Renal pelvis (tissue), 4 donors: ENCODE measurements around the gene MEPCE. TPM values are rescaled to one million over a fixed set of nuclear protein-coding genes. Genes with fewer than 3 reads are reported as not detected.
"Not testable (repeated sequence)": the region's sequence is repeated elsewhere in the genome, so short reads cannot be mapped to it uniquely, and the experiment has no call there.

Source experiments
- DNase-seq: peaks from one replicate; pipeline ENCODE4 v3.0.0-alpha.2; 2013
- polyA plus RNA-seq, 3 donors: library from polyadenylated mRNA; unstranded; fragments of 120-200 nt; gene quantifications; one replicate each; pipeline ENCODE4 v1.2.1, GENCODE V29; 2013; ENCODE audit not compliant: insufficient read length in 3 of 3

Gene MEPCE
- polyA plus RNA-seq, 3 donors, result 55.0 to 63.4 (median 62.5) TPM

DNA sequence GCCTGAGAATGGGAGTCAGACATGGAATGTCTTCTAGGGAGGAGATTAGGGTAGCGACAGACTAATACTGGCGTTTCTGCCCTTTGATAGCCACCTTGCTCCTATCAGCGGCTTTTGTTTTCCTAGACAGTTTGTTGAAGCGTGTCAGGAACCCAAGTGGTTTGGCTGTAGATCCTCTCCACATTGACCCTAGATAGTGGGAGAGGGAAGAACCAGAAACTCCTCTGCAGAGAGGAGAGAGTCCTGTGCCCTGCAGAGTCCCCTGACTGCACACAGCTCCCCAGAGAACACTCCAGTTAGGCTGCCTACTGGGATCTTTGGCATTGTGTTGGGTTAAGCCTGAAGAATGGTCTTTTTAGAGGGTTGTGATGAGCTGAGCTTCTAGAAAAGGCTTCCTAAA is 2.4 kb downstream of the MEPCE start:
- no peak for DNase-seq

DNA sequence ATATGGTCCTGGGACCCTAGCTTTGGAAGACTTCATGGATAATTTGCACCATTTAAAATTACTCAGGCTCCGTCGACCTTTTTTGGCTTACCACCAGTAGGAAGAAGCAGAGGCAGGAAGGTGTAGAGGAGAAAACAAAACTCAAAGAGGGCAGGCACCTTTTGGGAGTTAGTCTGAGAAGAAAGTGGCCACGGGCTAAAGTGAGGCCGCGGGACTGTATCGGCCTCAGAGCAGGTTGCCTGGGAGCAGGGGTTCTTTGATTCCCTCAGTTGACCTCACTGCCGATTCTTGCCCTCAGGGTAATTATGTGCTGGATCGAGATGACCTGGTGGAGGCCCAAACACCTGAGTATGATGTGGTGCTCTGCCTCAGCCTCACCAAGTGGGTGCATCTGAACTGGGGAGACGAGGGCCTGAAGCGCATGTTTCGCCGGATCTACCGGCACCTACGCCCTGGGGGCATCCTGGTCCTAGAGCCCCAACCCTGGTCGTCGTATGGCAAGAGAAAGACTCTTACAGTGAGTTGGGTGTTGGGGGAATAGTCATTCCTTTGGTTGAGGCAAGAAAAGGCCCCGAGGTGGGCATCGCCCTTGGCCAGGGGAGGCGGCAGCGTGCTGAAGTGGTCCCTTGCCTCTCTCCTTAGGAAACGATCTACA is 3.1 kb downstream of the MEPCE start:
- no peak for DNase-seq

DNA sequence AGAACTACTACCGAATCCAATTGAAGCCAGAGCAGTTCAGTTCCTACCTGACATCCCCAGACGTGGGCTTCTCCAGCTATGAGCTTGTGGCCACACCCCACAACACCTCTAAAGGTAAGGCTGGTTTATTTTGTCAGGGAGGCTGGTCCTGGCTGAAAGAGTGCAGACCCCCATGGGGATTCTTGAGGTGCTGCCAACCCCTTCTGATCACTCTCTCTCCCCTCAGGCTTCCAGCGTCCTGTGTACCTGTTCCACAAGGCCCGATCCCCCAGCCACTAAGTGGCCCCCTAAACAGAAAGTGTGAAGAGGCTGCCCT is 3.6 kb downstream of the MEPCE start:
- no peak for DNase-seq

DNA sequence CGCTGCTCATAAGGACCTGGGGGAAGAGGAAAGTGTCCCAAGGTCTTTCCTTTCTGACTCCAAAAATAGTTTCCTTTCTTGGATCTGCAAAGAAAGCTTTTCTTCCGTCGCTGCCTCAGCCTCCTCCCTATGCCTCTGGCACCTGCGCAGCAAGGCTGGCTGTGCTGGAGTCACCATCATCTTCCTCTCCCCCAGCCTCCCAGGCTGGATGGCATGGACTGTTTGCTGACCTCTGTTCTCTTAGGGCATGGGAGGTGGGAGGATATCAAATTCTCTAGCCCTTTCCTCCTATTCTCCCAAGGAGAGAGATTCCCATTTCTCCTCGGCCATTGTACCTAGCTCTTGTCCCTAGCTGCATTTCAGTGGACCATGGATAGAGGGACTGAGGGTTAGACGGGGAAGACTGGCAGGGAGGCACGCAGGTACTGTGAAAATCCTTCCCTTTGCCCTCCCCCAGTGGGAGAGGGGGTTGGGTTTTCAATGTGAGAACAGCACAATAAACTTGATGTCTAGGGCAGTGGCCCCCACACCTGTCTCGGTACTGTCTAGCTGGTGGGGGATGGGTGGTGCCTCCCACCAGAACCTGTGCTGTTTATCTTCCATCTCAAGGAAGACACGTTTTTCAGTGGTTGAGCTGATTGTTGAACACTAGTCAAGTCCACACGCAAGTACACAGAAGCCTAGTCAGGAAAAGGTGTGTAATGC is 4.1 kb downstream of the MEPCE start:
- no peak for DNase-seq

DNA sequence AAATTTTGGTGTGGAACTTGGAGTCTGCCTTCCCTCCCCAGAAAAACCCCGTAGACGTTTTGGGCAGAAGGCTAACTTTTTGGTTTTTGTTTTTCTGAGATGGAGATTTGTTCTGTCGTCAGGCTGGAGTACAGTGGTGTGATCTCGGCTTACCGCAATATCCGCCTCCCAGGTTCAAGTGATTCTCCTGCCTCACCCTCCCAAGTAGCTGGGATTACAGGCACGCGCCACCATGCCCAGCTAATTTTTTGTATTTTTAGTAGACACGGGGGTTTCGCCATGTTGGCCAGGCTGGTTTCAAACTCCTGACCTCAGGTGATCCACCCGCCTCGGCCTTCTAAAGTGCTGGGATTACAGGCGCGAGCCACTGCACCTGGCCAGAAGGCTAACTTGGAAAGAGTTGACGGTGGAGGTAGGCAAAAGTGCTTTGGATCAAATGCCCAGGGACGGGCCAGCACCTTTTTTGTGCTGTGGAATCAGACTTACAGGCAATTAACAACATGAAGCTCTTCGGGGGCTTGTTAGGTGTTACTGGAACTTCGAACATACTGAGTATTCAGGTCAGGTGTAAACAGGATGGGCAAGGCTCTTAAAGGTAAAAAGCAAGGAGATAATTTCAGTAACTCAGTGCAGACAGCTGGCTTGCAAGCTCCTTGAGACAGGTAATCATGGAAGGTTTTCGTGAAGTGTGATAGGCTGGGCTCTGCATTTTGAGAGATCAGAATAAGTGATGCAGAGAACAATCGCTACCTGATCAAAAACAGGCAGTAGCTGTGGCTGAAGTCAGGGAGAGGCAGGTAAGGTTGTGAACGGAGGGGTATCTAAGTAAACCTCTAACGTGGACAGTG is 4.9 kb downstream of the MEPCE start:
- no peak for DNase-seq

DNA sequence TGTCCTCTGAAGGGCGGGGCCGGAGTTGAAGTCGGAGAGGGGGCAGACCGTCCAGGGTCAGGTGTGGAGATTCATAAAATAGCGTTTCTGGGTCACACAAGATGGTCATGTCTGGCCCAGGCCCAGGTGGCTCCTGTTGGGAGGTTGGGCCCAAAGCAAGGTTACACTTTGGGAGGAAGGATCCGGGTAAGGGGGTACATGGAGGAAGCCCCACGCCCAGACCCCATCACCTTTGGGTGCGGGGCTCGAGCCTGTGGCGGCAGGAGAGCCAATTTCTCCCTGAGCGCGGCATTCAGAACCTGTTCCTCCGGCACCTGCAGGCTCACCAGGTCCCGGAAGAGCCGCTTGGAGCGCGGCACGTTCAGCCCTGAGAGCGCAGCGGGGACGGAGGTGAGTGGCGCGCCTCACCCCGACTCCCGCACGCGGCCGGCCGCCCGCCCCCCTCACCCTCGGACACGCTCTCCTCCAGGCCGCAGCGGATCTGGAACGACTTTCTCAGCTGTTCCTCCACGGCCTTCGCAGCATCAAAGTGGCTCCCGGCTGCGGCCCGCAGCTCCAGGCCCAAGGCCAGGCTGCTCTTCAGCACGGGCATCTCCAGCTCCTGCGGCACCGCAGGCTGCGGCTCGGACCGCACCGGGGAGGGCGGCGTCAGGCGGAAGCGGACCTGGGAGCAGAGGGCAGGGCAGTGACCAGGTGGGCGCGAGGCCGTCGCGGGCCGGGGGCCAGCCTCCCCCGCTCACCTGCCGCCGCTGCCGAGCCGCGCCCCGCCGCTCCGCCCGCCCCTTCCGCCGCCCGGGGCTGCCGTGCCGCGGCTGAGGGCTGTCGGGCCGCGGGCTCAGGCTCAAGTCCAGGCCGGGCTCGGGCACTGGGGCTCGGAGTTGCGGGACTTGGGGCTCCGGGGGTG is 6.0 kb downstream of the MEPCE start:
- no peak for DNase-seq

DNA sequence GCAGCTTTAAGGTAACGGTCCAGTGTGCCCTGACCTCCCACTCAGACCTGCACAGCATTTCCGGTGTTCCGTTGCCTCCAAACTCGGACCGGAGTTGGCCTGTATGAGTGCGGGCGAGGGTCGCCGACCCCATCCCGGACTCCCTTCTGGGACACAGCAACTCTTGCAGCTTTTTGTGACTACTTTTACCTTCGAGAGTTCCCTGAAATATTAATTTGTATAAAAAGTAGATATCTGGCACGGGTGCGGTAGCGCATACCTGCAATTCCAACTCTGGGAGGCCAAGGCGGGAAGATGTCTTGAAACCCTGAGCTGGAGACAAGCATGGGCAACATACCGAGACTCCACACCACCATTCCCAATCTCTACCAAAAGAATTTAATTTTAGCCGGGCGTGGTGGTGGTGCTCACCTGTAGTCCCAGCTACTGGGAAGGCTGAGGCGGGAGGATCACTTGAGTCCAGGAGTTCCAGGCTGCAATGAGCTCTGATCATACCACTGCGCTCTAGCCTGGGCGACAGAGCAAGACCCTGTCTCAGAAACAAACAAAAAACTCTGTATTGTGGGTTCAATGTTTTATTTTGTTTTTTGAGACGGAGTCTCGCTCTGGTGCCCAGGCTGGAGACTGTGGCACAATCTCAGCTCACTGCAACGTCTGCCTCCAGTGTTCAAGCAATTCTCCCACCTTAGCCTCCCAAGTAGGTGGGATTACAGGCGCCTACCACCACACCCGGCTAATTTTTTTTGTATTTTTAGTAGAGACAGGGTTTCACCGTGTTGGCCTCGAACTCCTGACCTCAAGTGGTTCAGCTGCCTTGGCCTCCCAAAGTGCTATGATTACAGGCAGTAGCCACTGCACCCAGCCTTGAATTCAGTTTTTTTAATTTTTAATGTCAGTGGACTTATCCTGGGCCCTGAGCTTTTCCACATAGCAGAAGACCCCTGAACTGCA is 7.8 kb downstream of the MEPCE start:
- DNase-seq, result no peak

DNA sequence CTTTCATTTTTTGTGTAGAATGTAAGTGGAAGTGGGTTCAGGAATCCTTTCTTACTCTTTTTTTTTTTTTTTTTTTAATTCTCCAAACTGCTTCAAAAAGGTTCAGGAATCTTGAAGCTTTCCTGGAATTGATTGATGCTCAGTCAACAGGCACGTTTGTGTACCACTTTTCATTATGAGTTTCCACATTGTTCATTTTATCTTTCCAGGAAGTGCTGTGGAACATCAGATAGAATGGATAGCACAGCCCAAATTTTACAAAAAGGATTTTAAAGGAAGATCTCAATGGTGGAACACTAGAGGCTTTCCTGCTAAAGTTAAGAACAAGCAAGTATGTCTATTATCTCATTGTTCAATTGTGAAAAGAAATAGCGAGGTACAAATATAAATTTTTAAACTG is 8.5 kb downstream of the MEPCE start:
- no peak for DNase-seq

DNA sequence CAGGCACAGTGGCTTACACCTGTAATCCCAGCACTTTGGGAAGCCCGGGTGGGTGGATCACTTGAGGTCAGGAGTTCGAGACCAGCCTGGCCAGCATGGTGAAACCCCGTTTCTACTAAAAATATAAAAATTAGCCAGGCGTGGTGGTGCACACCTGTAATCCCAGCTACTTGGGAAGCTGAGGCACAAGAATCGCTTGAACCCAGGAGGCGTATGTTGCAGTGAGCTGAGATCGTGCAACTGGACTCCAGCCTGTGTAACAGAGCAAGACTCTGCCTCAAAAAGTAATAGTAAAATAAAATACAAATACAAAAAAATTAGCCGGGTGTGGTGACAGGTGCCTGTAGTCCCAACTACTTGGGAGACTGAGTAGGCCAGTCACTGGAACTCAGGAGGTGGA is 9.1 kb downstream of the MEPCE start:
- not testable (repeated sequence) for DNase-seq

DNA sequence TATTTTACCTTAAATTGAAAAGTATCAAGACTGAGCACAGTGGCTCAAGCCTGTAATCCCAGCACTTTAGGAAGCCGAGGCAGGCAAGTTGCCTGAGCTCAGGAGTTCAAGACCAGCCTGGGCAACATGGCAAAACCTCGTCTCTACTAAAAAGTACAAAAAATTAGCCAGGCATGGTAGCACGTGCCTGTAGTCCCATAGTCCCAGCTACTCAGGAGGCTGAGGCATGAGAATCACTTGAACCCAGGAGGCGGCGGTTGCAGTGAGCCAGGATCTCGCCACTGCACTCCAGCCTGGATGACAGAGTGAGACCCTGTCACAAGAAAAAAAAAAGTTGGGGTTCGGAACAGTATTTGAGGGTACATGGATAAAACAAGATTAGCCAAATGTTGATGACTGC is 9.6 kb downstream of the MEPCE start:
- DNase-seq, result not testable (repeated sequence)

DNA sequence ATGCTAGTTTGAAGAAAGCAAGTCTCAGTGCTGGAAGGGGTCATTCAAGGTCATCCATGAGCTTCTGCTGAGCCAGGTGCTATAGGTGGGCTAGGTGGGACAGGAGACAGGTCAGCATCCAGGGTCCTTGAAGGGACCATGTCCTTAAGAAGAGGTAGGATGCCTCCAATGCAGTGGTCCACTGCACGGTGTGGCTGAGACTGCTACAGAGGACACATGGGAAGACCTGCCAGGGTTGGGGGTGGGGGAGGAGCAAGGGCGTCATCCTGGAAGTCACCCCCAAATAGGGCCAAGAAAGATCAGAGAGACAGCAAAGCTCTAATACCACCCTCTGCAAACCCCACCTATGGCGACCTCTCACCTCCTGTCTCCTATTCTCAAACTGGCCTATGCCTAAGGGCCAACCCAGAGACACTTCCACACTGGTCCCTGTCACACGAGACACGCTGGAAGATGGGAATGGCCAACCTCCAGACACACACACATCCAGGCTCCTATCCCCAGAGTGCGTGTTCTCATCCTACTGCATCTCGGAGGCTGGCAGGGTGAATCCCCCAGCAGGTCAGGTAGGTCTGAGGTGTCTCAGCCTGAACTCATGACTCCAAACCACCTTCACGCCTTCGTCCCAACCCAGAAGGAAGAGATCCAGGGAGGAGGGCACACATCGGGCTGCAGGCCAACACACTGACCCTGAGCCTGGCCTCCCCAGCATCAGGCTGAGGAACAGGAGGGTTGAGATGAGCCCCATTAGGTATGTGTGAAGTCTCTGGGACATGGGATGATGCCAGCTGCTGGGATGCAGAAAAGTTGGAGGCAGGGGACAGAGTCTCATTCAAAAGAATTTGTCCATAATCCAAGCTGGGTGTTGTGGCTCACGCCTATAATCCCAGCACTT is 12.3 kb downstream of the MEPCE start:
- DNase-seq, result no peak

DNA sequence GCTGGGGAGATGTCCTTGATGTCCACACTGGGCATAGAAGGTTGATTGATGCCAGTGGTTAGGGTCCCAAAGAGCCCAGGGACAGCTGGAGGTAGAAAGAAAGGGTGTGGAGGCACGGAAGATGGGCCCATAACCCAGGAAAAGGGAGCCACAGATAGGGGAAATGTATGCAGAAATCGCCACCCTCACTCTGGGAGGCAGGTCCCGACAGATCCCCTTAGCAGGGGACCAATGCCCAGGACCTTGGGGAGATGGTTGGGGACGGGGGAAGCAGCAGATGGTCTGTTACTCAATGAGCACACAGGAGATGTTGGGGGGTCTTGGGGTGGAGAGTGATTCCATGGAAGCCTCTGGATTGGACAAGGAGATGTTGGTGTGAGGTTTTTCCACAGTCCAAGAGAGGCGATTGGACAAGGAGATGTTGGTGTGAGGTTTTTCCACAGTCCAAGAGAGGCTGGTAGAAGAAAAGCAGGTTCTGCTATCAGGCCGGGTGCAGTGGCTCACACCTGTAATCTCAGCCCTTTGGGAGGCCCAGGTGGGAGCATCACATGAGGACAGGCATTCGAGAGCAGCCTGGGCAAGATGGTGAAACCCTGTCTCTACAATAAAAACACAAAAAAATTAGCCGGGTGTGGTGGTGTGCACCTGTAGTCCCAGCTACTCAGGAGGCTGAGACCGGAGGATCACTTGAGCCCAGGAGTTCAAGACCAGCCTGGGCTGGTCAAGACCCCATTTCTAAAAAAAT is 13.6 kb downstream of the MEPCE start:
- no peak for DNase-seq

DNA sequence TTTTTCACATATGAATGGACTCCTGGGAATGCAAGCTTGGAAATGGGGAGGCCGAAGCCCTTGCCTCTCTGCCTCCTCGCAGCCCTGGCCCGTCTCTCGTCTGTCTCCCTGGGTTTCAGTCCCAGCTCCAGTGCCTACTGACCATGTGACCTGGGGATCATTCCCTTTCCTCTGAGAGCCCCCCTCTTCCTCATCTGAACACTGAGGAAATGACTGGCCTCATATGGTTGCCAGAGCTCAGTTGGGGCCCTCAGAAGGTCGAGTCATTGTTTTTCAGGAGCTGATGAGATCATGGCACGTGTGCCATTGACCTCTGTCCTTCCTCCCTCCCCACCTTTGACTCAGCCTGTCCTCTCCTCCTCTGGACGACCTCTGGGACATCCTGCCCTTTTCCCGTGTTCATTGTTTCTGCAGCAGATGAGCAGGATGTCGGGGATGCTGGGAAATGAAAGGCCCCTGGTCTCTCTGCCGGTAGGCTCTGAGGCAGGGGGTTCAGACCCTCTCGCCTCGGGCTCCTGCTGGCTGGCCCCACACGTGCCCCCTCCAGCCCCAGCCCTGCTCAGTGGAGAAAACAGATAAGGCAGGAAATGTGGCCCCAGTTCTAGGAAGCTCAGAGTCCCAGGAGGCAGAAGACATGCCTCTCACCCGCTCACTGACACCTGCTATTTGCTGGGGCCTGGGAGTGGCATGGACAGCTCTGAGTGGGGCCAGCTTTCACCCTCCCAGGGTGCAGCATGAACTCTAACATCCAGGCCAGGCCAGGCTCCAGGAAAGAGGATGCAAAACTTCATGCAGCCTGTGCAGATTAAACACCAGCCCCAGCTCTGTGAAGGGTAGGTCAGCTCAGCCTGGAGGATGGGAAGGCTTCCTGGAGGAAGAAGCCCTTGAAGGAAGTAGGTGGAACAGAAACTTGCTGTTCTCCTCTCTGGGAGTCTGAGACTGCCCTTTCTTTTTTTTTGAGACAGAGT is 15.0 kb downstream of the MEPCE start:
- DNase-seq, result no peak

DNA sequence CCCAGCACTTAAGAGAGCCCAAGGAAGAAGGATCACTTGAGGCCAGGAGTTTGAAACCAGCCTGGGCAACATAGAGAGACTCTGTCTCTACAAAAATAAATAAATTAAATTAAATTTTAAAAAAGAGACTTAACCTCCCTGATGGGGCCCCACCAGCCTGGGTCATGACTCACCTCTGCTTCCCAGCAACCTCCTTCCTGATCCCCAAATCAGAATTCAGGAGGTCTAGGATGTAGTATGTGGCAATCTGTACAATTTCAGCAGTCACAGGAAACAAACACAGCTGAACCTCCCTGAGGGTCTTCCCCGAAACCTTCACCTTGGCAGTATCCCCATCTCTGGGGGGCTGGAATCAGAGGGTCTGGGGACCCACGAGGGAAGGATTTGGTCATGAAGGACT is 16.4 kb downstream of the MEPCE start:
- no peak for DNase-seq

DNA sequence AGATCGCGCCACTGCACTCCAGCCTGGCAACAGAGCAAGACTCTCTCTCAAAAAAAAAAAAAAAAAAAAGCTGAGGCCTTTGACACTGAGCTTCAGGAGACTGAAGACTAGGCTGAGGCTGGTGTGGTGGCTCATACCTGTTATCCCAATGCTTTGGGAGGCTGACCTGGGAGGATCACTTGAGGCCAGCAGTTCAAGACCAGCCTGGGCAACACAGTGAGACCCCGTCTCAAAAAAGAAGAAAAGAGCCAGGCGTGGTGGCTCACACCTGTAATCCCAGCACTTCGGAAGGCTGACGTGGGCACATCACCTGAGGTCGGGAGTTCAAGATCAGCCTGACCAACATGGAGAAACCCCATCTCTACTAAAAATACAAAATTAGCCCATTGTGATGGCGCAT is 17.7 kb downstream of the MEPCE start:
- DNase-seq, result not testable (repeated sequence)

DNA sequence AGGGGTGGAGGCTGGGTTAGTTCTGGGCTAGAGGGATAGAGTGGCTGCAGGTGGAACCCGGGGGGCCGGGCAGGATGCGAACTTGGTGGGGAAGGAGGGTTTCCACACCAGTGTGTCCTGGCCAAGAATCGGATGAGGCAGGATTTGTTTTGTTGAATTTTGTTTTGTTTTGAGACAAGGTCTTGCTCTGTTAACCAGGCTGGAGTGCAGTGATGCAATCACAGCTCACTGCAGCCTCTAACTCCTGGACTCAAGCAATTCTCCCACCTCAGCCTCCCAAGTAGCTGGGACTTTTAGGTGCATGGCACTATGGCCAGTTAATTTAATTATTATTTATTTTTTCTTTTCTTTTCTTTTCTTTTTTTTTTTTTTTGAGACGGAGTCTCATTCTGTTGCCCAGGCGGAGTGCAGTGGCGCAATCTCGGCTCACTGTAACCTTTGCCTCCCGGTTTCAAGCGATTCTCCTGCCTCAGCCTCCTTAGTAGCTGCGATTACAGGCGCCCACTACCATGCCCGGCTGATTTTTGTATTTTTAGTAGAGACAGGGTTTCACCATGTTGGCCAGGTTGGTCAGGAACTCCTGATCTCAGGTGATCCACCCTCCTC is 19.7 kb downstream of the MEPCE start:
- DNase-seq, result no peak

DNA sequence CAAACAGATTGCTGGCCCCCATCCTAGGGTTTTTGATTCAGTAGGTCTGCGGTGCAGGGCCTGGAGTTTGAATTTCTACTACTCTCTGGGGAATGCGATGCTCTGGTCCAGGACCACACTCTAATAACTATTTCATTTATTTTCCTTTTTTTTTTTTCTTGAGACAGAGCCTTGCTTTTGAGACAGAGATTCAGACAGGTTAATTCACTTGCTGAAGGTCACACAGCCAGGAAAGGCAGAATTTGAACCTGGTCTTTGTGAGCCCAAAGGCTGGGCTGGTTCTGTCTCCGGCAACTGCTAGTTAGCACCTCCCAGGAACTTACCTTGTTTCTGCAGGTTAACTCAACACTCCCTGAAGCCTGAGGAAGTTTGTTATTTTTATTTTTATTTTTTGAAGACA is 22.9 kb downstream of the MEPCE start:
- DNase-seq, result no peak
